Fibroblast of skin of left biceps (primary cell): ENCODE results near the gene ITPKC.
A peak's percentile ranks its signal among the peaks of the same experiment; 100 is the strongest.
"Not testable (repeated sequence)": the region's sequence is repeated elsewhere in the genome, so short reads cannot be mapped to it uniquely, and the experiment has no call there.

Experiments
- DNase-seq, 2 experiments: peaks; one replicate each; pipeline ENCODE4 v3.0.0-alpha.2; 2013; ENCODE audit warnings: low read depth in 2 of 2

ITPKC gene

GRCh38 chr19:40766385-40766784, 49.5 kb downstream of the ITPKC start:
- DNase-seq = not testable (repeated sequence)

GRCh38 chr19:40768869-40769268, 52.0 kb downstream of the ITPKC start:
- DNase-seq = no peak

GRCh38 chr19:40771101-40771862, 54.4 kb downstream of the ITPKC start:
- DNase-seq = not testable (repeated sequence)

GRCh38 chr19:40774916-40775631, 58.2 kb downstream of the ITPKC start, which contains the start of gene MIA:
Gene MIA (plus strand): TSS chr19:40775521. CDS start chr19:40775543, 22 bp downstream.
- DNase-seq = no peak

- DNase-seq = no peak
Observed at GRCh38 chr19:40775632-40776022, 58.7 kb downstream of the ITPKC start.

DNA sequence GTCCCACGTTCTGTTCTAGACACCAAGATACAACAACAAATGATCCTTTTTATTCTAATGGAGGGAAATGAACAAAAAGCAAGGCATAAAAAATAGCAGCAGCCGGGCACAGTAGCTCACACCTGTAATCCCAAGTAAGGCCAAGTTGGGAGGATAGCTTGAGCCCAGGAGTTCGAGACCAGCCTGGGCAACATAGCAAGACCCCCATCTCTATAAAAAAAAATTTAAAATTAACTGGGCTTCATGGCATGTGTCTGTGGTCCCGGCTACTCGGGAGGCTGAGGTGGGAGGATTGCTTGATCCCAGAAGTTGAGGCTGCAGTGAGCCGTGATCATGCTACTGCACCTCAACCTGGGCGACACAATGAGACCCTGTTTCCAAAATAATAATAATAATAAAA, 59.5 kb downstream of the ITPKC start:
- DNase-seq = no peak

GRCh38 chr19:40776932-40777644, 60.2 kb downstream of the ITPKC start:
- DNase-seq = peak; percentile 70 to 72

DNA sequence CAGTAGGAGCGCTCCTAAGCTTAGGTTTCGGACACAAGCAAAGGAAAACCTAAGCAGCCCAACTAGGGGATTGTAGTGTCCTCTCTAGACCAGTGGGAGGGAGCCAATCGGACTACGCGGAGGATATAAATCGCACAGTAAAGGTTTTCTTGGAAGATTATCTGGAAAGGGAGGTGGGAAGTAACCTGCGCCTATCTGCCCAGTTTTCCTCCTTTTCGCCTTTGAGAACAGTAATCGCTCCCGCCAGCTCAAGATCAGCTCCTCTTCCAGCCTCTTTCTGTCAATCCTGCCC, 60.7 kb downstream of the ITPKC start:
- no peak for DNase-seq

DNA sequence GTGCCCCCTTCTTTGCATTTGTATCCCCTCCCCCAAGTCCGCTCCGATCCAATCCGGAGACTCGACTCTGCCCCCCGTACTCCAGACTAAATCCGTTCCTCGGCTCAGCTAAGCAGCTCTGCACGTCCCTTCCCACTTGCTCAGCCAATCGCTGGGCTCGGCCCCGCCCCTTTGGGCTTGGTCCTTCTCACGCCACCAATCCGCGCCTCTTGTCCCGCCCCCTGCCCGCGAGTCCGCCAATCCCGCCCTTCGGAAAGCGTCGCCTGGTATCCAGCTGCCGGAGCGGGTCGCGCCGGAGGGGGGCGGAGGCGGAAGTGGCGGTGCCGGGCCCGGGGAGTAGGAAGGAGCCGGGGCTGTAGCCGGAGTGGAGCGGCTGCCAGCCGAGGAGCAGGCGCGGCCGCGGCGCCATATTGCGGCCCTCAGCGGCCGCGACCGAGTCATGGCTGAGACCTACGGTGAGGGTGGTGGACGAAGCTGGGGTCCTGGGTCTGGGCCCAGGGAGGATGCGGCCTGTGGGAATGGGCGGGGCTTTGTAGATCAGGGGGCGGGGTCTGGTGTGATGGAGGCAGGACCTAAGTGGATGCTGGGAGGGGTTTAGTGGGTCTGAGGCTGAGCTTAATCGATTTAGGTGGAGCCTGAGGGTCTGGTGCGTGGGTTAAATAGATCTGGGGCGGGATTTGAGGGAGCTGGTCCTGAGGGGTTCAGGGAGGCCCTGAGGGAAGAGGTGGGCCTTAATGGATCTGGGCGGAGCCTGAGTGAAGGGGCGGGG, 61.2 kb downstream of the ITPKC start, which contains the start of gene RAB4B:
Gene RAB4B (plus strand): TSS at position 311 of the 769 bp plus-strand sequence. CDS start 129 bp downstream, at position 440.
- DNase-seq = peak; percentile 99

DNA sequence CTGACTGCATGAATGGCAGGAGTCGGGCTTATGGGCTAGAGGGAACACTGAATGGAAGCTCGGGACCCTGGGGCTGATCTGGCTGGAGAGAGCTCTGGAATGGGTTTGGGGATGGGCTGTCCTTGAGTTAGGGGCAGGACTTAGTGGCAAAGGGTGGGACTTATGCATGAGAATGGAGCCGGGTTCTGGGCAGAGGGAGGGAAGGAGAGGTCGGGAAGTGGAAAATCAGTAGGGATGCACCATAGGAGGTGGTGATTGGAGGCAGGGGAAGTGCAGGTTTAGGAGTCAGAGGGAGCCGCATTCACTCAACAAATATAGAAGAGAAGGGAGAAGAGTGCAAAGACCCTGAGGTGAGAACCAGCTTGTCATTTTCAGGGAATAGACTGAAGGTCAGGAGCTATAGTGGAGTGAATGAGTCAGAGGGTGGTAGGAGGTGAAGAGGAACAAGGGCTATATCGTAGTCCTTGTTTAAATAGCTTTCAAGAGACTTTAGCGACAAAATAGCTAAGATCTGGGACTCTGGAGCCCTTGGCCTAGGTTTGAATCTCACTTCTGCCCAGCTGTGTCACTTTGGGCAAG, 61.9 kb downstream of the ITPKC start:
- DNase-seq = no peak

GRCh38 chr19:40780582-40780981, 63.7 kb downstream of the ITPKC start:
- no peak for DNase-seq

GRCh38 chr19:40781140-40781539, 64.2 kb downstream of the ITPKC start:
- DNase-seq = no peak

DNA sequence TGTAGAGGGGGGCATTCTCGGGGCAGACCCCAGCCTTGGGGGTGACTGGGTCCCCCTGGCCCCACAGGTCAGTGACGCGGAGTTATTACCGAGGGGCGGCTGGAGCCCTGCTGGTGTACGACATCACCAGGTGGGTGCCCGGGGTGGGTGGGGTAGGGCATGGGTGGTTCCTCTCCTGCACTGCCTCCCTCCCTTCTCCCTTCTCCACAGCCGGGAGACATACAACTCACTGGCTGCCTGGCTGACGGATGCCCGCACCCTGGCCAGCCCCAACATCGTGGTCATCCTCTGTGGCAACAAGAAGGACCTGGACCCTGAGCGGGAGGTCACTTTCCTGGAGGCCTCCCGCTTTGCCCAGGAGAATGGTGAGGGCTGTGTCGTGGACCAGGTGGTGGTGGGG, 66.8 kb downstream of the ITPKC start:
- no peak for DNase-seq

DNA sequence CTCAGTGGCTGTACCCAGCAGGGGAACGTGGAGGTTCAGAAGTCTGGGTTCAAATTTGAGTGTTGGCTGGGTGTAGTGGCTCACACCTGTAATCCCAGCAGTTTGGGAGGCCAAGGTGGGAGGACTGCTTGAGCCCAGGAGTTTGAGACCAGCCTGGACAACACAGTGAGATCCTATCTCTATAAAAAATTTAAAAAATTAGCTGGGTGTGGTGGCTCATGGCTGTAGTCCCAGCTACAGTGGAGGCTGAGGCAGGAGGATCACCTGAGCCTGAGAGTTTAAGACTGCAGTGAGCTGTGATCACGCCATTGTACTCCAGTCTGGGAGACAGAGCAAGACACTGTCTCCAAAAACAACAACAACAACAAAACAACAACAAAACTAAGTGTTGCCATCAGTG, 67.2 kb downstream of the ITPKC start:
- DNase-seq = not testable (repeated sequence)

DNA sequence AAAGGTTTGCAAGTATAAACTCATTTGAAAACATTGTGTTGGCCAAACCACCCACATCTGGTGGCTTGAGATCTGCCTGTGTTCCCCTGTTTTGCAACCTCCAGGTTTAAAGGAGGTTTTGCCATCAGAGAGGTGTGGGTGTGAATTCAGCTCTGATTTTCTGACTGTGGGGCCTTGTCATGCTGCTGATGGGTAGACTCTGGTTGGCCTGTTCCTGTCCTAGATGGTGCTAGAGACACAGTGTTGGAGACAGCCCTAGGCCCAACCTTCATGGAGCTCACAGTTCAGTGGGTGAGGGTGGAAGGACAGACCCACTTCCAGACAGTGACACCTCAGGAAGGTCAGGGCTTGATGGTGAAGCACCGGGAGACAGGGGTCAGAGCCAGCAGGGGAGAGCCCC, 68.6 kb downstream of the ITPKC start:
- no peak for DNase-seq

- DNase-seq = no peak
Observed at GRCh38 chr19:40786060-40787037, 69.4 kb downstream of the ITPKC start.
